Endometrium (tissue), 2 donors: ENCODE measurements around the gene AGBL4.
"Not testable (repeated sequence)": the region's sequence is repeated elsewhere in the genome, so short reads cannot be mapped to it uniquely, and the experiment has no call there.

ENCODE experiments used
- FAIRE-seq: peaks from 2 replicates; lab custom pipeline; 2012; peaks lifted over from hg19 to GRCh38; lab: Jason Lieb, UNC
- donor health status: control.
- donor health status: control.

The AGBL4 gene

GRCh38 chr1:49302400-49302799 is 721.4 kb downstream of the AGBL4 start:
- FAIRE-seq, result not testable (repeated sequence)

GRCh38 chr1:49298304-49298703 is 725.5 kb downstream of the AGBL4 start:
- no peak for FAIRE-seq

- FAIRE-seq, result no peak
Observed at GRCh38 chr1:49297783-49298182, 726.0 kb downstream of the AGBL4 start.

GRCh38 chr1:49294539-49294938 is 729.2 kb downstream of the AGBL4 start:
- no peak for FAIRE-seq

DNA sequence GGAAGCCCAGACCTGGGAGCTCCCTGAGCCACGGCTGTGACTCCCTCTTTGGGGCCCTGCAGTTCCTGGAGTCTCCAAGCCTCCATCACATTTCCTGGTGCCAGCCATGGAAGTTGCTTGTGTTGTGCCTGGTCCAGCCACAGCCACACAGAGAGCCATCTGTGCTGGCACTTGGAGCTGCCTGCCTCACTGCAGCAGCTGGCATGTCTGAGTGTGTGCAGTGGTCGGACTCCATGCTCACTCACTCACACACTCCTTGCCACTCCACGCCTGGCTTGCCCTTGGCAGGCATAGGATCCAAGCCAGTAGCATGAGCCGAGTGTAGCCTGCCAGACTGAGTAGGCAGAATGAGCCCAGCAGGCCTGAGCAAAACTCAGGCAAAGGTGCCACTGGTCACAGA is 730.7 kb downstream of the AGBL4 start:
- no peak for FAIRE-seq

DNA sequence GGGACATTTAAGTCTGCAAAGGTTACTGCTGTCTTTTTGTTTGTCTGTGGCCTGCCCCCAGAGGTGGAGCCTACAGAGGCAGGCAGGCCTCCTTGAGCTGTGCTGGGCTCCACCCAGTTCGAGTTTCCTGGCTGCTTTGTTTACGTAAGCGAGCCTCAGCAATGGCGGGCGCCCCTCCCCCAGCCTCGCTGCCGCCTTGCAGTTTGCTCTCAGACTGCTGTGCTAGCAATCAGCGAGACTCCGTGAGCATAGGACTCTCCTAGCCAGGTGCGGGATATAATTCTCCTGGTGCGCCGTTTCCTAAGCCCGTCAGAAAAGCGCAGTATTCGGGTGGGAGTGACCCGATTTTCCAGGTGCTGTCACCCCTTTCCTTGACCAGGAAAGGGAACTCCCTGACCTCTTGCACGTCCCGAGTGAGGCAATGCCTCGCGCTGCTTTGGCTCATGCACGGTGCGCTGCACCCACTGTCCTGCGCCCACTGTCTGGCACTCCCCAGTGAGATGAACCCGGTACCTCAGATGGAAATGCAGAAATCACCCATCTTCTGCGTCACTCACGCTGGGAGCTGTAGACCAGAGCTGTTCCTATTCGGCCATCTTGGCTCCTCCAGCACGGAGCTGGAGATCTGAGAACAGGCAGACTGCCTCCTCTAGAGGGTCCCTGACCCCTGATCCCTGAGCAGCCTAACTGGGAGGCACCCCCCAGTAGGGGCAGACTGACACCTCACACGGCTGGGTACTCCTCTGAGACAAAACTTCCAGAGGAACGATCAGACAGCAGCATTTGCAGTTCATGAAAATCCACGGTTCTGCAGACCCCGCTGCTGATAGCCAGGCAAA is 766.3 kb downstream of the AGBL4 start:
- not testable (repeated sequence) for FAIRE-seq

DNA sequence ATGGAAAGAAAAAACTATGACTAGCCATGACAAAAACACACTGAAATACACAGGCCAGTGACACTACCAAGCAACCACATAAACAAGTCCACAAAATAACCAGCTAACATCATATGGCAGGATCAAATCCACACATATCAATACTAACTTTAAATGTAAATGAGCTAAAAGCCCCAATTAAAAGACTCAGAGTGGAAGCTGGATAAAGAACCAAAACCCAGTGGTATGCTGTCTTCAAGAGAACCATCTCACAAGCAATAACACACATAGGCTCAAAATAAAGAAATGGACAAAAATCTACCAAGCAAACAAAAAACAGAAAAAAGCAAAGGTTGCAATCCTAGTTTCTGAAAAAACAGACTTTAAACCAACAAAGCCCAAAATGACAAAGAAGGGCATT is 770.8 kb downstream of the AGBL4 start:
- FAIRE-seq, result no peak

DNA sequence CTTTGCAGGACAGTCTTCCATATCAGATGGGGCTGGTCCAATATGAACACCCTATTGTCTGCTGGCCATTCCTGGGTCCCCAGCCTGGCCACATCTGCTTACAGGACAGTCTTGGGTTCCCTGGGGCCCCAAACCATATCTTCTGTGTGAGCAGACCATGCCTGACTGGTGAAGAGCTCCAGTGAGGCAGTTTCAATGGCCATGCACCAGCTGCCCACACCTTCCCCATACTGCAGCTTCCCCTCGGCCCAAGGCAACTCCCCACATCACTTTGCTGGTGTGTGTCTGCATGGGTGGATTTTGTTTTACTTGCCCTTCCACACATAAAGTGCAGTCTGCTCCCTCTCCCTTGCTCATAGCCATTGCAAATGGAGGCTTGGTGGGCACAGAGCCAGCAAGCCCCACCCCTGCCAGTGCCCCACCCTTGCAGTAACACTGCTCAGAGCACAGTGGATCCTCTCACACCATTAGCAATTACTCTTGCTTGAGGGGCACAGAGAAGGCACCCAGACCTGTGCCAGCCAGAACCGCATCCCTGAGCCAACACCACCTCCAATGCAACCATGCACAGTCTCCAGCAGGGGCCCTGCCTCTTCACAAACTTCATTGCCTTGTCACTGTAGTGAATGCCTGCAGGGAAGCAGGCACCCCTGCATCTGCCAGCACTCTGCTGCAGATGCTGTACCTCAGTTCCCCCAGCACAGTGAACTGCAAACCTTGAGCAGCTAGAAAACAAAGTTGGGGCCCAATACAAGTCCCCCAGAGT is 772.6 kb downstream of the AGBL4 start:
- no peak for FAIRE-seq

DNA sequence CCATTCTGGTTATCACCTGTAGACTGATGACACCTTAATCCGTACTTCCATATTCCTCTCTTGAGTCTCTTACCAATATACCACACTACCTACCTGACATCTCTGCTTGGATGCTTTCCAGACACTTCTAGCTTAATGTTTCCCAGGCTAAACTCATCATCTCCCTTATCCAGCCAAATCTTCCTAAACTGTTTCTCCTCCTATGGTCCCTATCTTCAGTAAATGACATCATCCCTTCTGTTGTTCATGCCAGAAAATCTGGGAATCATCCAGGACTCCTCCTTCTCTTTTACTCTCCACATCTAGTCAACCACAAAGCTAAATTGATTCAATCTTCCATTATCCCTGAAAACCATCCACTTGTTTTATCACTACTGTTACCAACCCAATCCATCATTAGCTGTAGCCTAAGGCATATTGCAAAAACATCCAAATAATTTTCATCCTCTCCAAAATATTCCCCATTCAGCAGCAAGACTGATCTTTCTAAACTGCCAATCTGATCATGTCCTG is 783.0 kb downstream of the AGBL4 start:
- no peak for FAIRE-seq

- FAIRE-seq, result no peak
Observed at GRCh38 chr1:49234988-49235387, 788.8 kb downstream of the AGBL4 start.

DNA sequence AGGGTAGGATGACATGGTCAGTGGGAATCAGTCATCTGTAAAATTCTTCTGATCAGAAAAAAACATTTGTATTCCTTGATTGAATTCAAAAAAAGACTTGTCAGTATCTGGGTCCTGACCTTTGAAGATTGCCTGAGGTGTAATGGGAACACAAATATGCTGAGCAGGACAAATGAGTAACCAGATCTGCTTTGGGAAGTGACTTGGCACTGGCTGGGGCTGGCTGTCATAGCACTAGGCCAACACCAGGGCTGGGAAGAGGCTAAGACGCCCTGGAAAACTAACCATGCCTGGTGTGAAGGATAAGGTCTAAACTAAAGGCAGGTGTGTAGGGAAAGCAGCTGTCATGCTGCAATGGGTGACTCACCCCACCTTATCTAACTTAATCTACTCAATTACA is 794.2 kb downstream of the AGBL4 start:
- FAIRE-seq, result no peak

GRCh38 chr1:49226758-49227157 is 797.0 kb downstream of the AGBL4 start:
- no peak for FAIRE-seq

DNA sequence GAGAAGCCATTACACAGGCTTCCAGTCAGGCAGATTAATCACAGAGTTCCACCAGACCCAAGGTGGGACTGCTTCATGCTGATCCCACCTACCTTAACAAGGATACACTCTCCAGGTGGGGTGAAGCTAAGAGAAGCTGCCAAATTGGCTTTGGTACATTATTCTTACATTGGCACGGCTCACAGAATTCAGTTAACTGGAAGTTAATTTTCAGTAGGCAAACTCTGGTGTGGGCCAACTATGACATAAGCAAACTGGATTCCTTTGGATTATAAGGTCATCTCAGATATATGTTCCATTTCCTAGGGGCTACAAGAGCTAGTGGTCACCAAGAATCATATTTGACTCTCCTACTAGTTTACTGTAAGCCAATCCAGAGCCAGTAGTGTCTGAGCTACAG is 798.3 kb downstream of the AGBL4 start:
- FAIRE-seq, result no peak

DNA sequence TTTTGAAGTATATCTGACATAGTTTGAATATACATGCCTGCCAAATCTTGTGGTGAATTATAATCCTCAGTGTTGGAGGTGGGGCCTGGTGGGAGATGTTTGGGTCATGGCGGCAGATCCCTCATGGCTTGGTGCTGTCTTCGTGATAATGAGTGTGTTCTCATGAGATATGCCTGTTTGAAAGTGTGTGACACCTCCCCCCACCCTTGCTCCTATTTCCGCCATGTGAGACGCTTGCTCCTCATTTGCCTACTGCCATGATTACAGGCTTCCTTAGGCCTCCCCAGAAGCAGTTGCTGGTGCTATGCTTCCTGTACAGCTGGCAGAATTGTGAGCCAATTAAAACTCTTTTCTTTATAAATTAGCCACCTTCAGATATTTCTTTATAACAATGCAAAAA is 810.5 kb downstream of the AGBL4 start:
- FAIRE-seq, result no peak

GRCh38 chr1:49208712-49209111 is 815.0 kb downstream of the AGBL4 start:
- FAIRE-seq, result no peak

DNA sequence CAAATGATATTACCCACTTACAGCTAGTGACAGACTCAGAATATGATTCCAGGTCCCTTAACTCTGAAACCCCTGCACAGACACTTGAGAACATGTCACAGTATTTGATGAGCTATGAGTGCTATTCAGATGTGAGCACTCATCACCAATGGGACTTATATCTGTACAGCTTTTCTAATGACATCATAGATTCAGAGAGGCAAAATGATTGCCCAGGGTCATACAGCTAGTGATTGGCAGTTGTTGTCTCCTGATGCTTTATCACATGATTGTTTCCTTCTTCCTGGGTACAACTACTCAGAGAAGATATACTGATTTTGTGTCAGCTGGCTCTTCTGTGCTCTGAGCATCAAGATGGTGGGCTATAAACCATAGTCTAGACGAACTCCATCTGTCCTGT is 819.0 kb downstream of the AGBL4 start:
- FAIRE-seq, result no peak

DNA sequence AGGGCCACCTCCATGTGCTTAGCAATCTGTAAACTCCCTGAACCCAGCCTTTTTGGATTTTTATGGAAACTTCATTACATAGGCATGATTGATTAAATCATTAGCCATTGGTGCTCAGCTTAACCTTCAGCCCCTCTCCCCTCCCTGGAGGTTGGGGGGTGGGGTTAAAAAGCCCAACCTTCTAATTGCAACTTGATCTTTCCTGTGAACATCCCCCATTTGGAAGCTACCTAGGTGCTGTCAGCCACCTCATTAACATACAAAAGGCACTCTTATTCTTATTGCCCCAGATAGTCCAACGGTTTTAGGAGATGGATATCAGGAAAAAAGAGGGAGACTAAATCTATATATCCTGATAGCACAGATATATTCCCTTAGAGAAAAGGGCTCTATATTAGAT is 823.0 kb downstream of the AGBL4 start:
- FAIRE-seq, result no peak

DNA sequence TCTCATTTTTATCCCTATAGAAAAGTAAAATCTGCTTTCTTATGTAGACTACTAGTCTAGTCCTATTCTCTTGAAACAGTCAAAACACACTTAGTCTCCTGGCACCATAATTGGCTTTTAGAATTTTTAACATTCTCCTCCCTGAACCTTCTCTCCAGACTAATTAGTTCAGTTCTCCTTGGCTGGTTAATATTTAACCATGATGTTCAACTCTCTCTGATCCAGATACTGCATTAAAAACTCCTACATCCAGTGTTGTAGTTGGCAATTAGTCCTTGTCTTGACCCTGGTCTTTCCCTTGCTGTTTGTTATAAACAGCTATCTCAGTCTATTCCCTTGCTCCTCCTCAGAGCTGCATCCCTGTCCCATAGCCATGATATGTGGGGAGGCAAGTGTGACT is 824.2 kb downstream of the AGBL4 start:
- no peak for FAIRE-seq

DNA sequence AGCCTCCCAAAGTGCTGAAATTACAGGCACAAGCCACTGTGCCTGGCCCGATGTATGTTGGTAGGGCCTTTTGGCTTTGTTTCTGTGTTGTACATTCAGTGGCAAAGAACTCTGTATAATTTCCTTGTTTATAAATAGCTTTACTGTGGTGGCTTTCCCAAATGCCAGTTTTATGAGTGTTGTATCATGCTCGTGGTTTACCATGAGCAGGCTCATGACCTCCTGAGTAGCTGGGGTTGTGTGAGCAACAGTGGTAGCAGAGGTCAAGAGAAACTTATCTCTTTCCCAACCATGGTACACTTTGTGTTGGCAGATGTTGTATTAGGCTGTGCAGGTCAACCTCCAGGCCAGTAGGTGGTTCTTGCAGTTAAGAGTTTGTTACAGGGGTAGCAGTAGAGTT is 826.7 kb downstream of the AGBL4 start:
- no peak for FAIRE-seq

GRCh38 chr1:49190138-49190537 is 833.6 kb downstream of the AGBL4 start:
- FAIRE-seq, result no peak

DNA sequence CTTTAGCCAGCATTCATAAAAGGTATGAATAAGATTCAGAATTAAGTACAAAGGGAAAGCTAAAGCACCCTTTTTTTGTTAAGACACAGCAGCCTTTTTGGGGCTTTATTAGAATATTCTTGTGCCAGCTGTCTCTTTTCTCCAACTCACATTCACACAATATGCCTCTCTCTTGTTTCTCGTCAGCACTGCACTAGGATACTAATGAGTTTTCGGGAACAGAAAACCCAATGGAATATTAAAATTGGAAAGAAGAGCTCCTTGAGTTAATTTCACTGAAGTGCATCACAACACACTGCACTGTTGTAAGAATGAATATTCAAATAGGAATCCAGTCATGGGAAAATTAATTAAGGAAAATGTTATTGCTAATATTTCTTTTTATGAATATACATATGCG is 836.7 kb downstream of the AGBL4 start:
- FAIRE-seq, result no peak

DNA sequence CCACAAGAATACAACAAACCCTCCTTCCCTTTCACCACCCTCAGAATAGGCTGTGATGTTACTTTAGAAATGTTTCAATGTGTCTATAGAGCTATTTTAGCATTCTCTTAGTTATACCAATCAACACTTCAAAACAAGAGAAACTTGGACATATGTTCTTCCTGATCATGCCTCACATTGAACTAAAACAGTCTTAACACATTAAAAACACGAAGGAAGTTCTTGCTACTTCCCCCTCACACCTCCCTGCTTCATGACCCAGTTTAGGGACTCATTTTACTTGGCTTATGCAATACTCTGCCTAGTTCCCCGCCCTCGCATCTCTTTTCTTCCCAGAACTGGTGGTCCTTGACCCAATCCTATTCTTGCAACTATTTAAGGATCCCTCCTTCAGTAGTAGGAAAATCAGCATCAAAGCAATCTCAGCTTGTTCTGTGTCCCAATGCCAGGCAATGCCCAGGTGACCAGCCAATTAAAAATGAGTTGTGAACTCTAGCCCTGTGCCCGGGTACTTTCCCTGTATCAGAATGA is 838.2 kb downstream of the AGBL4 start:
- FAIRE-seq, result no peak

- no peak for FAIRE-seq
Observed at GRCh38 chr1:49183489-49183888, 840.3 kb downstream of the AGBL4 start.
